Osteoblast (primary cell): ENCODE results near the gene C13orf46. TPM values are rescaled to one million over a fixed set of nuclear protein-coding genes. Genes with fewer than 3 reads are reported as not detected.

Experiments used
- DNase-seq: peaks from one replicate; pipeline ENCODE4 v3.0.0; 2011; ENCODE audit warnings: low spot score, mixed read lengths; ENCODE audit not compliant: insufficient read length; ENCODE audit errors: missing footprints
- H2AFZ ChIP-seq: 2 replicates; pipeline ENCODE4 v1.6.0; 2011; ENCODE audit warnings: mild to moderate bottlenecking, low read length
- H3K27ac ChIP-seq: 2 replicates; pipeline ENCODE4 v1.5.1; 2011; ENCODE audit warnings: mild to moderate bottlenecking, low read depth, low read length, moderate library complexity
- H3K27me3 ChIP-seq: 2 replicates; pipeline ENCODE4 v1.6.0; 2012; ENCODE audit warnings: mild to moderate bottlenecking, control low read depth, inconsistent platforms, low read length, moderate library complexity; ENCODE audit not compliant: insufficient read depth
- H3K36me3 ChIP-seq: 2 replicates; pipeline ENCODE4 v1.5.1; 2011; ENCODE audit warnings: mild to moderate bottlenecking, low read length, control low read depth, moderate library complexity; ENCODE audit not compliant: insufficient read depth
- H3K4me1 ChIP-seq: 2 replicates; pipeline ENCODE4 v1.5.1; 2011; ENCODE audit warnings: mild to moderate bottlenecking, low read length, control low read depth, moderate library complexity; ENCODE audit not compliant: insufficient read depth
- H3K4me2 ChIP-seq: 2 replicates; pipeline ENCODE4 v1.6.0; 2011; ENCODE audit warnings: mild to moderate bottlenecking, low read length; ENCODE audit not compliant: insufficient read depth
- H3K4me3 ChIP-seq: fragments of 200-600 bp; sonication (generic); 3 replicates; pipeline ENCODE4 v1.5.1; 2012; ENCODE audit warnings: mild to moderate bottlenecking, low read length, inconsistent platforms; ENCODE audit not compliant: insufficient read depth
- H3K79me2 ChIP-seq: 2 replicates; pipeline ENCODE4 v1.6.0; 2012; ENCODE audit warnings: mild to moderate bottlenecking, low read length, control low read depth, inconsistent platforms; ENCODE audit not compliant: insufficient read depth
- H3K9me3 ChIP-seq: 2 replicates; pipeline ENCODE4 v1.5.1; 2011; ENCODE audit warnings: low read depth, low read length, control low read depth
- H4K20me1 ChIP-seq: 2 replicates; pipeline ENCODE4 v1.6.0; 2012; ENCODE audit warnings: mild to moderate bottlenecking, low read length, control low read depth; ENCODE audit not compliant: insufficient read depth
- total RNA-seq: library from RNA; depleted of rRNA; stranded (reverse); fragments of >200 nt; gene quantifications from 2 replicates; pipeline ENCODE4 v1.2.3, GENCODE V29; 2012
- TF ChIP-seq, protein P1 (sequence below): IDR thresholded peaks from 2 replicates; pipeline ENCODE4 v1.5.1; 2011; ENCODE audit warnings: mild to moderate bottlenecking, low read depth, low read length, moderate library complexity; ENCODE audit errors: extremely low read depth

The C13orf46 gene
- total RNA-seq, 1 donor: 0.36 TPM

DNA sequence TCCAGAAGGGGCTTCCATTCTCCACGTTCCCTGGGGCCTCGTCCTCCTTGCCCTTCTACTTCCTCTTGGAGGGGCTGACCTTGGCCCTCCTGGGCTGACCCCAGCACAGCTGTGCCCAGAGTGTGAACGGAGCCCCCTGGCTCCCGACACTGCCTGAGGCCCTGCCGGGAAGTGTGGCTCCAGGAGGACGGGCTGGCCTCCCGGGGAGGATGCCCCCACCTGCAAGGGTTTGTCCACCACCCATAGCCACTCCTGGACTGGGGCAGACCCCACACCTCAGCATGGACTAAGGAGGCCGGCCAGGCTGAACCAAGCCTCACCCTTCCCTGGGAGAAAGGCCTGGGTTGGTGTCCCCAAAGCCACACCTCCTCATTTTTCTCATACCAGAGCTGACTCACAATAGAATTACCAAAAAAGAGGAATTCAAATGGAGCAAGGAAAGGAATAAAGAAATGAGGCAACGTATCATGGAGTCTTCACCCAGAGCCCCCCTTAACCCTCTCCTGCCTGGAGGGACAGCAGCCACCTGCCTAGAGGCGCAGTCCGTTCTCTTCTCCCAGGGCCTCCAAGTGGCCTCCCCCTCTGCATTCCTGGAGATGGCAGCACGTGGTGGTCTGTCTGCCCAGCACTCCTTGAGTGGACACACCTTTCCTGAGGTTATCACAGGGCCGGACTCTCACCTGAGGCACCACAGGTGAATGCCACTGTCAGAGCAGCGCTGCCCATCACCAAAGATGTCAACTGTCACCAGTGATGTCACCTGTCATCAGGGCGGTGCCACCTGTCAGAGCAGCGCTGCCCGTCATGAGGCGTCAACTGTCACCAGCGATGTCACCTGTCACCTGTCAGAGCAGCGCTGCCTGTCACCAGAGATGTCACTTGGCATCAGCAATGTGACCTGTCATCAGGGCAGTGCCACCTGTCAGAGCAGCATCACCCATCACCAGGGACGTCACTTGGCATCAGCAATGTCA lies 3.1 kb upstream of the C13orf46 start:
- peaks cover 3% of the 10 kb centered on the region for H3K79me2 ChIP-seq
- peak overlapping the region; percentile 61 for H3K27ac ChIP-seq
- no peaks in the 10 kb centered on the region for H3K9me3 ChIP-seq
- H3K36me3 ChIP-seq: peaks cover 62% of the 10 kb centered on the region
- H4K20me1 ChIP-seq: peaks cover 14% of the 10 kb centered on the region
- H2AFZ ChIP-seq: no peak overlapping the region
- DNase-seq: peak; percentile 100
- H3K4me3 ChIP-seq: no peak overlapping the region
- peak overlapping the region; percentile 42 for H3K4me2 ChIP-seq
- TF ChIP-seq, protein P1, sequence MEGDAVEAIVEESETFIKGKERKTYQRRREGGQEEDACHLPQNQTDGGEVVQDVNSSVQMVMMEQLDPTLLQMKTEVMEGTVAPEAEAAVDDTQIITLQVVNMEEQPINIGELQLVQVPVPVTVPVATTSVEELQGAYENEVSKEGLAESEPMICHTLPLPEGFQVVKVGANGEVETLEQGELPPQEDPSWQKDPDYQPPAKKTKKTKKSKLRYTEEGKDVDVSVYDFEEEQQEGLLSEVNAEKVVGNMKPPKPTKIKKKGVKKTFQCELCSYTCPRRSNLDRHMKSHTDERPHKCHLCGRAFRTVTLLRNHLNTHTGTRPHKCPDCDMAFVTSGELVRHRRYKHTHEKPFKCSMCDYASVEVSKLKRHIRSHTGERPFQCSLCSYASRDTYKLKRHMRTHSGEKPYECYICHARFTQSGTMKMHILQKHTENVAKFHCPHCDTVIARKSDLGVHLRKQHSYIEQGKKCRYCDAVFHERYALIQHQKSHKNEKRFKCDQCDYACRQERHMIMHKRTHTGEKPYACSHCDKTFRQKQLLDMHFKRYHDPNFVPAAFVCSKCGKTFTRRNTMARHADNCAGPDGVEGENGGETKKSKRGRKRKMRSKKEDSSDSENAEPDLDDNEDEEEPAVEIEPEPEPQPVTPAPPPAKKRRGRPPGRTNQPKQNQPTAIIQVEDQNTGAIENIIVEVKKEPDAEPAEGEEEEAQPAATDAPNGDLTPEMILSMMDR: no peak
- no peaks in the 10 kb centered on the region for H3K27me3 ChIP-seq
- H3K4me1 ChIP-seq: peaks cover 12% of the 10 kb centered on the region

- peaks cover 3% of the 10 kb centered on the region for H3K79me2 ChIP-seq
- TF ChIP-seq, protein P1: no peak
- H3K27ac ChIP-seq: no peak overlapping the region
- no peak overlapping the region for H3K4me3 ChIP-seq
- no peak for DNase-seq
- H3K27me3 ChIP-seq: no peaks in the 10 kb centered on the region
- H3K4me2 ChIP-seq: no peak overlapping the region
- peaks cover 18% of the 10 kb centered on the region for H3K4me1 ChIP-seq
- H2AFZ ChIP-seq: no peak overlapping the region
- H3K9me3 ChIP-seq: no peaks in the 10 kb centered on the region
- peaks cover 59% of the 10 kb centered on the region for H3K36me3 ChIP-seq
- peaks cover 13% of the 10 kb centered on the region for H4K20me1 ChIP-seq
Observed at GRCh38 chr13:113975416-113975815, 1.5 kb upstream of the C13orf46 start.

DNA sequence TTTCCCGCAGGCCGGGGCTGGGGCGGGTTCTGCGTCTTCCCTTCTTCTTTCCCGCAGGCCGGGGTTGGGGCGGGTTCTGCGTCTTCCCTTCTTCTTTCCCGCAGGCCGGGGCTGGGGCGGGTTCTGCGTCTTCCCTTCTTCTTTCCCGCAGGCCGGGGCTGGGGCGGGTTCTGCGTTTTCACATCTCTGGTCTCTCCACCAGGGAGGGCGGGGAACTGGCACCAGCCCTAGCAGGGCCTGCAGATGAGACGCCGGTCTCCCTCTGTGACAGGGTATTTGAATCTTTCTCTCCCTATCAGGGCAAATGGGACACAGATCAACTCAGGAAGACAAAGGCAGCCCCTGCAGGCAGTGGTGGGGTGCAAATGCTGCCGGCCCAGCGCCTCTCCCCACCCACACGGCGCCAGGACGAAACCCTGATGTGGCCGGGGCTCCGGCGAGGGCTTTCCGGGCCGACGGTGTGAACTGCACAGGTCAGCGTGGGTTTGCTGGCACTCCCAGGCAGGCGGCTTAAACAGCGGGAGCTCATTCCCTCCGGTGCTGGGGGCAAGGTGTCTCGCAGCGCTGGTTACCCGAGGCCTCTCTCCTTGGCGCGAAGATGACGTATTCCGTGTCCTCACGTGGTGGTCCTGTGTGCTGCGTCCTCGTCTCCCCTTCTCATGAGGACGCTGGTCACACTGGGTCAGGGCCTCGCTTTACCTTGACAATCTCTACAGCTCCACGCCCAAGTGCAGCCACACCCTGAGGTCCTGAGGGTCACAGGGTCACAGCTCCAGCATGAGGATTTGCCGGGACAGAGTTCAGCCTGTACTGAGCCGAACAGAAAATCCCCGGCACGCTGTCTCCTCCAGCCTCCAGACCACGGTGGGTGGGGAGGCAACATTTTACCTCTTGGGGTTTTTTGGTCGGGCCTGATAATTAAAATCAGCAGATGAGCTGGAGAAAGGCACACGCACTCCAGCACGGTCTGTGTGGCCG lies 717 bp upstream of the C13orf46 start:
- peaks cover 3% of the 10 kb centered on the region for H3K79me2 ChIP-seq
- no peaks in the 10 kb centered on the region for H3K27me3 ChIP-seq
- no peak overlapping the region for H3K4me2 ChIP-seq
- no peak overlapping the region for H2AFZ ChIP-seq
- no peak for DNase-seq
- H3K27ac ChIP-seq: no peak overlapping the region
- TF ChIP-seq, protein P1: no peak
- peaks cover 53% of the 10 kb centered on the region for H3K36me3 ChIP-seq
- peaks cover 7% of the 10 kb centered on the region for H4K20me1 ChIP-seq
- H3K4me1 ChIP-seq: peaks cover 18% of the 10 kb centered on the region
- H3K9me3 ChIP-seq: no peaks in the 10 kb centered on the region
- no peak overlapping the region for H3K4me3 ChIP-seq
